Cardiac muscle cell (in vitro differentiated cells and primary cell): ENCODE measurements around the gene CMTM8. TPM values are rescaled to one million over a fixed set of nuclear protein-coding genes. Genes with fewer than 3 reads are reported as not detected.
A peak's percentile ranks its signal among the peaks of the same experiment; 100 is the strongest.

ENCODE experiments used
- DNase-seq, 2 donors: peaks; one replicate each; pipeline versions ENCODE4 v3.0.0 to v3.0.0-alpha.2; 2010 to 2017; ENCODE audit warnings: low read depth in 1 of 2, low spot score in 1 of 2
- H3K27ac ChIP-seq: fragments of 200-600 bp; sonication (generic); 2 replicates; pipeline ENCODE4 v1.5.1; 2016
- H3K27me3 ChIP-seq: fragments of 200-600 bp; sonication (generic); 2 replicates; pipeline ENCODE4 v1.6.0; 2016; ENCODE audit warnings: control low read depth
- H3K36me3 ChIP-seq: fragments of 200-600 bp; sonication (generic); 2 replicates; pipeline ENCODE4 v1.5.1; 2016; ENCODE audit warnings: control low read depth
- H3K4me1 ChIP-seq: fragments of 200-600 bp; sonication (generic); 2 replicates; pipeline ENCODE4 v1.8.1; 2017; ENCODE audit warnings: low read depth, mild to moderate bottlenecking, mixed run types
- H3K4me3 ChIP-seq: fragments of 200-600 bp; sonication (generic); 2 replicates; pipeline ENCODE4 v1.5.1; 2016; ENCODE audit warnings: mild to moderate bottlenecking
- H3K9me3 ChIP-seq: fragments of 200-600 bp; sonication (generic); 2 replicates; pipeline ENCODE4 v1.5.1; 2017; ENCODE audit warnings: low read depth, mild to moderate bottlenecking, control low read depth
- CTCF ChIP-seq: IDR thresholded peaks from 2 replicates; pipeline ENCODE4 v1.5.1; 2012; ENCODE audit warnings: low read depth, mild to moderate bottlenecking, low read length
- polyA plus RNA-seq: library from polyadenylated mRNA; unstranded; fragments of >200 nt; fragmentation: Nextera tagmentation; extraction: Ambion mirVana; gene quantifications from 2 replicates; pipeline ENCODE4 v1.2.1, GENCODE V29; 2016
- total RNA-seq: library from RNA; depleted of rRNA; stranded (reverse); fragments of >200 nt; gene quantifications from 2 replicates; pipeline ENCODE4 v1.2.3, GENCODE V29; 2016

CMTM8 gene
- total and polyA plus RNA-seq, 2 experiments from 2014 or later = 6.9 to 12.5 TPM

DNA sequence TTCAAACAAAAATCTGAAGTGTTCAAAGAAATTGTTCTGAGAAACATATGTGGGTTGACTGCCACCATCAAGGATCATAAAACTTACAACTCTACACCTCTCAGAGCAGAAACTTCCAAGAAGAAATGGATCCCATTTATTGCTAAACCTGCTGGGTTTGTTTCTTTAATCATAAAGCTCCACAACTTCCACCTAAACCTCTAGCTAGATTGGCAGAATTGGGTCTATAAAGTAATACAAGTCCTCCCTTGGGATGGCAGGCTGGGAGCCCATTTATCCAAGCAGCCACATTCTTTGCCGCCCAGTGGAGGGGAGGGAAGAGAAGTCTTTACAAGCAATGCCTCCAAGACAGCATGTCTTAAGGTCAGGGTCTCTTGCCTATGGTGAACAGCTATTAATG is 40.5 kb upstream of the CMTM8 start:
- Histone ChIP-seq H3K36me3 (no peaks in the 10 kb centered on the region), H3K27me3 (no peaks in the 10 kb centered on the region), H3K4me3 (no peak overlapping the region), H3K4me1 (no peaks in the 10 kb centered on the region), H3K9me3 (no peaks in the 10 kb centered on the region), H3K27ac (no peak overlapping the region)
- TF ChIP-seq CTCF = no peak
- no peak for DNase-seq

DNA sequence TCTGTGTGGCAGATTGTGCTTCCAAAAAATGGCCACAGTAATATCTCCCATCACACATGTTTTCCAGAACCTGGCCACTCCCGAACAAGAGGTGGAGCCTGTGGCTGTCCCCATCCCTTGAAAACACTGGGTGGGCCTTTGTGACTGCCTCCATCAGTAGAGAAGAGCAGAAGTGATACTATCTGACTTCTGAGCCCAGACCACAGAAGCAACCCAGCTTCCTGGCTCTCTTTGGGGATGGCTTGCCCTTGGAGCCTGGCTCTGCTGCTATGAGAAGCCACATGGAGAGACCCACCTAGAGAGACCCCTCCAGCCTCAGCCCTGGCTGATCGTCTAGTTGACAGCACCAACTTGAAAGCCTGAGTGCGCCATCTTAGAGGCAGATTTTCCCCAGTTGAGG is 39.8 kb upstream of the CMTM8 start:
- Histone ChIP-seq H3K36me3 (no peaks in the 10 kb centered on the region), H3K9me3 (no peaks in the 10 kb centered on the region), H3K4me1 (no peaks in the 10 kb centered on the region), H3K27ac (no peak overlapping the region), H3K4me3 (no peak overlapping the region), H3K27me3 (no peaks in the 10 kb centered on the region)
- no peak for DNase-seq
- TF ChIP-seq CTCF = no peak

DNA sequence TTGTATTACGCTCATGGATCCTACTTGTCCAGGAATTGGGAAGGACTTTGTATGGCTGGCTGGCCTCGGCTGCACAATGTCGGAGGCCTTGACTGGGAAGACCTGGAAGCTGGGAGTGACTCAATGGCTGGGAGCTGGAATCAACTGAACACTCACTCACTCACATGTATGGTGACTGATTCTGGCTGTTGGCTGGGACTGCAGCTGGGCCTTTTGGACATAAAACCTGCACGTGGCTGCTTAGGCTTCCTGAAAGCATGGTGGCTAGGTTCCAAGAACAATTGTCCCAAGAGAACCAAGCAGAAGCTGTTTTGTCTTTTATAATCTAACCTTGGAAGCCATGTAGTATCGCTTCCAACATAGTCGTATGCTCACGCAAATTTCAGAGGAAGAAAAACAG is 38.0 kb upstream of the CMTM8 start:
- no peaks in the 10 kb centered on the region for H3K36me3 ChIP-seq
- no peaks in the 10 kb centered on the region for H3K4me1 ChIP-seq
- H3K27ac ChIP-seq = no peak overlapping the region
- no peaks in the 10 kb centered on the region for H3K9me3 ChIP-seq
- no peaks in the 10 kb centered on the region for H3K27me3 ChIP-seq
- TF ChIP-seq CTCF = no peak
- no peak overlapping the region for H3K4me3 ChIP-seq
- DNase-seq = peak in 1 of 2 donors; percentile 88

DNA sequence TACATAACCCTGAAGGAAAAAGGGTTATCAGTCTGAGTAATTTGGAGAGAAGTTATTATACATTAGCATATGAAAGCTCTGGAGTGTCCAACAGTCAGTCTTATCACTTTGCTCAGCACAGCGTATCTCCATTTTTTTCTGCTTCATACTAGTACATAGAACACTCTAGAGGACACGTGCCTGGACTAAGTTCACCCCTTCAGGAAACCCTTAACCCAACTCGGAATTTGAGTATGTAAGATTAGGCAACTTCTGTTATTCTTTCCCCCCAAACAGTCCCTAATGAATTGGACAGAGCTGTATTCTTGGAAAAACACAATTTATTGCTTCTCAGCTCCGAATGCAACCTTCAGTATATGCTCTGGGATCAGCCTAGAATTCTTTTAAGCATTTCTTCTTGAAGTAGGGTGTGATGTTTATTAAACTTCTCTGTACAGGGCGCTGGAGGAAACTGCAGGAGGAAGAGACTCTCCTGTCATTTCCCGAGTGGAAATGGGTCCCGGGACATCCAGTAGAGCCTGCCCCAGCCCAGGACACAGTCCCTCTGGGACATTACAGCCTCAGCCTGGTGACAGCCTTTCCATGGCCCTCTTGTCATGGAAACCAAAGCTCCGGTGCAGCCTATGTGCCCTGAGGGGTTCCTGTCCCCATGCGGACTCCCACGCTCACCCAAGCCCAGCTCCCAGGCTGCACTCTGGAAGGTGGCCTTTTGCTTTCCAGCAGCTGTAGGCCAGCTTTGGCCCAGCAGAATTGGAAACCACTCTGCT is 37.3 kb upstream of the CMTM8 start:
- H3K27me3 ChIP-seq = no peaks in the 10 kb centered on the region
- H3K4me1 ChIP-seq = no peaks in the 10 kb centered on the region
- TF ChIP-seq CTCF = no peak
- no peaks in the 10 kb centered on the region for H3K36me3 ChIP-seq
- H3K27ac ChIP-seq = no peak overlapping the region
- DNase-seq = peak in 1 of 2 donors; percentile 77
- no peaks in the 10 kb centered on the region for H3K9me3 ChIP-seq
- no peak overlapping the region for H3K4me3 ChIP-seq

GRCh38 chr3:32202496-32202895 is 36.0 kb upstream of the CMTM8 start:
- Histone ChIP-seq H3K27me3 (no peaks in the 10 kb centered on the region), H3K27ac (no peak overlapping the region), H3K4me3 (no peak overlapping the region), H3K4me1 (peaks cover 3% of the 10 kb centered on the region), H3K9me3 (no peaks in the 10 kb centered on the region), H3K36me3 (no peaks in the 10 kb centered on the region)
- TF ChIP-seq CTCF = no peak
- peak in 1 of 2 donors; percentile 42 for DNase-seq
